GM21717 (cell line): Measurements from ENCODE around the gene ACTL8.

ENCODE experiments used
- ATAC-seq: cut with Tn5 transposase; IDR thresholded peaks from one replicate; pipeline ENCODE4 v1.9.1; 2021; ENCODE audit warnings: mild to moderate bottlenecking, moderate library complexity; ENCODE audit not compliant: unreplicated experiment

Gene ACTL8

DNA sequence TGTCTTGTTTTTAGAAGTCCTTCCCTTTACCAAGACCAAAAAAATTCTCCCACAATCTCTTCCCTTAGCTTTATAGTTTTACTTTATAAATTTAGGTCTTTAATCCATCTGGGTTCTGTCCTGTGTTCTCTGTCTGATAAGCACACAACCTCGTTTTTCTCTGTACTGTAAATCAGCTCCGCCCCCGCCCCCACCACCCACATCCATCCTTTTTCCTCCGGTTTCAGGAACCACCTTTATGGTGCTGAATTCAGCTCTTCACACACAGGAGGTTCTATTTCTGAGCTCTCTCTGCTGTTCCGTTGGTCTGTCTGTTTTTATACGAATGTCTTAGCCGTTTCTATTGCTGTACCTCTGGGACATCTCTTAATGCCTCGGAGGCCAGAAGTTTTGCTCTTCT is 44.5 kb downstream of the ACTL8 start:
- no peak for ATAC-seq

DNA sequence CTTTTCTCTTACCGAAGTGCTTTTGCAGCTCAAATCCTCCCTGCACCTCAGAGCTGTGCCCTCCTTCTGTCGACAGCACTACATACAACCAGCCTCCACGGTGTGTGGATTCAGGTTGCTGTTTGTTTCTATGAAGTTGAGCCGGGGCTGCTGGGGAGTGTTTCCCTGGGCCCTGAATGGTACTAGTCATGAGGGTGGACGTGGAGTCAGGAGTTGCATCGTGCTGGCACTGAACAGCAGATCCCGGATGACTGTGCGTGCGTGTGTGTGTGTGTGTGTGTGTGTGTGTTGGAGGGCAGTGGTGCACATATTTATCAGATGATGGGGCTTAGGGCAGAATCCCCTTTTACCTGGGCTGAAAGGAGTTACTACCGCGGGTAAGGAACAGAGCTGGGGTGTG is 47.0 kb downstream of the ACTL8 start:
- no peak for ATAC-seq

DNA sequence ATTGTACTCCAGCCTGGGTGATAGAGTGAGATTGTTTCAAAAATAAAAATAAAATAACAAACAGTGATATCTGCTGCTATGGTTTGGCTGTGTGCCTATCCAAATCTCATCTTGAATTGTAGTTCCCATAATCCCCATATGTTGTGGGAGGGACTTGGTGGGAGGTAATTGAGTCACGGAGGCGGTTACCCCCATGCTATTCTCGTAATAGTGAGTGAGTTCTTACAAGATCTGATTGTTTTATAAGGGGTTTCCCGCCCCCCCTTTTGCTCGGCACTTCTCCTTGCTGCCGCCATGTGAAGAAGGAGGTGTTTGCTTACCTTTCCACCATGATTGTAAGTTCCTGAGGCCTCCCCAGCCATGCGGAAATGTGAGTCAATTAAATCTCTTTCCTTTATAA is 47.8 kb downstream of the ACTL8 start:
- no peak for ATAC-seq

DNA sequence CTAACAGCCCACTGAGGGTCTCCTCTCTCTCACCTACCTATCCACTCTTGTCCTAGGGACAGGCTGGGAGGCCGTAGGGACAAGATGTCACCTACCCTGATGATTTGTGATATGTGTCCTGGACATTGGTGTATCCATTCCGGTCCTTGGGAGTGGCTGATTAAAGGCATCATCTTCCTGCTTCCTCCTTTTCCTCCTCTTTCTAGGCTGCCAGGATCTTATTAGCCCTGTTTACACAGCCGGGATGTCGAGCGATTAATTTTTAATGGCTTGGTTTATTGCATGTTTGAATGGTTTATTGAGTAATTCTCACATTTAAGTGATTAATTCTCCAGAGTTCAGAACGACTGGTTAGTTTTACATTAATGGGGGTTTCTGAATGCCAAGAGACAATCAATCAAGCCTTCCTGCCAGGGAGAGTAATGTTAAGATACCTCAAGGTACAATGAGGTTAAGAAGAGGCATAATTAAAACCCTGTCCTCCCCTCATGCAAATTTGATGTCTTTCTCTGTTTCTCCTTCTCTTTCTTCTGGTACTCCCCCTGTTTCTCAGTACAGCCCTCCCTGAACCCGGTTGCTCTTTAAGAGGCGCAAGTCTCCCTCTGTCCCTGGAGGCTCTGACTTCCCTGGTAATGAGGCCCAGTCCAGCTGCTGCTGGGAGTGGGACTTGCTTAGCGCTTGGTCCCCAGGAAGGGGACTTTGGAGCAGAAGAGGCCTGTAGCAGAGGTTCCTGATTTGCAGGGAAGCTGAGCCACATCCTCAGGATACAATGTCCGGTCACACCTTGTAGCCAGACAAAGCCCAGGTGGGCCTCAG is 50.9 kb downstream of the ACTL8 start:
- no peak for ATAC-seq

DNA sequence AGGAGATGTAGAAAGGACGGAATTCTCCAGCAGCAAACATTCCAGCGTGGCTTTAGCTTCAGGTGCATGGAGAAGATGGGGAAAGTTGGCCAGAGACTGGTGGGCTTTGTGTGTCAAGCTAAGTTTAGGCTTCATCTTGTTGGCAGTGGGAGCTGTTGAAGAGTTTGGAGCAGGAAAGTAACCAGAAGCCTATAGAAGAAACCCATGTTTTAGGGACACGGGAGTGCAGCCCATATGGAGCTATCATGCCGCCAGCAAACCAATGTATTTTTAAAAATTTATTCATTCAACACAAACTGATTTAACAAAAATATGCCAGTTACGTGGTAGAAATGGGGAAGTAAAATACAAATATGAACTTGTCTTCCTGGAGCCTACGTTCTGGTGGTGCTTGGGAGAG is 53.7 kb downstream of the ACTL8 start:
- ATAC-seq: no peak

DNA sequence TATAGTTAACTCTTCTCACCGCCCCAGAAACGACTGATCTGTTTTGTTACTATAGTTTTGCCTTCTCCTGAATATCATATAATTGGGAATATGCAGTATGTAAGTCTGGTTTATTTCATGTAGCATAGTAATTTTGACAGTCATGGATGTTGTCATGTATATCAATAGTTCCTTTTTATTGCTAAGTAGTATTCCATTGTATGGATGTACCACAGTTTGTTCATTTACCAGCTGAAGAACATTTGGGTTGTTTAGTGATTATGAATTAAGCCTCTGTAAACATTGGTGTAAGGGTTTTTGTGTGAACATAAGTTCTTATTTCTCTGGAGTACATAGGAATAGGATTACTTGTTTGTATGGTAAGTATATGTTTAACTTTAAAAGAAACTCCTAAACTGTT is 55.5 kb downstream of the ACTL8 start:
- no peak for ATAC-seq

DNA sequence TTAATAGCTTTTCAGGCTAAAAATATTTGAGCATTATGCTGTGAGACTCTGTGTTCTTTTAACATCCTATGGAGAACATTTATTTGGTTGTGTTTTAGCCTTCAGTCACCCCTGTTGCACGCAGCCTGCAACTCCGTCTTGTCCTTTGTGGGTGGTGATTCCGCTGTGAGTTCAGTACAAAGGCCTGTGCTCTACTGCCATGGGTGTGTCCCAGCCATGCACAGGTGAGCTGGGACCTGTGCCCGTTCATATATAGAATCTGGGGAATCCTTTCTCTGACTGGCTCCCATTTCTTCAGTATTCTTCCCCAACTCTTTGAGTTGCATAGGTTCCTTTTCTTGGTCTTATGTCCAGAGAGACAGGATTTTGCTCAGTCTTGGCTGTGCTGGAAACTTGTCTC is 61.4 kb downstream of the ACTL8 start:
- no peak for ATAC-seq

DNA sequence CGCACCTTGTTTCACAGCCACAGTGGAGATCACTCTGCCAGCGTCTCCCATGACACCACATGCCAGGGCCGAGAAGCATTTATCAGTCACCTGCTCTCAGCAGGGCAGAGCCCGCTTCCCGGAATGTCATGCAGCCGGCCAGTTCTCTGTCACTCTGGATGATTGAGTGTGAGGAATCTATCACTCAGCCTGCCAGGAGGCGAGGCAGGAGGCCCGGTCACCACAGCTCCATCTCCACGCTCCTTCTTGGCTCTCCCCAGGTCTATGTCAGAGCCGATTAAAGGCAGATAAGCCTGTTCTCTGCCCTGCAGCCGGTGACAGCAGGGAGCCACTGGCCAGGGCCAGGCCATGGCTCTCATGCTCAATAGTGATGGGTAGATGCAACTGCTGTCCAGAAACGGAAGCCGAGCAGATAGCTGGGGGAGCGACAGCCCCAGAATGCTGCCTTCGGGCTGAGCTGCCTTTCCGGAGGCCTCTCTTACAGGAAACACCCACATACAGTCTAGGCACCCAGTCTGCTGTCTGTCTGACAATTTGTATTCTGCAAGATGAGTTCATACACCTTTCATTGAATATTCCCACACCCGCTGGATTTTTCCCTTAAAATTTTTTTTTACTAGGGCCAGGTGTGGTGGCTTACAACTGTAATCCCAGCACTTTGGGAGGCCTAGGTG is 64.1 kb downstream of the ACTL8 start:
- no peak for ATAC-seq

DNA sequence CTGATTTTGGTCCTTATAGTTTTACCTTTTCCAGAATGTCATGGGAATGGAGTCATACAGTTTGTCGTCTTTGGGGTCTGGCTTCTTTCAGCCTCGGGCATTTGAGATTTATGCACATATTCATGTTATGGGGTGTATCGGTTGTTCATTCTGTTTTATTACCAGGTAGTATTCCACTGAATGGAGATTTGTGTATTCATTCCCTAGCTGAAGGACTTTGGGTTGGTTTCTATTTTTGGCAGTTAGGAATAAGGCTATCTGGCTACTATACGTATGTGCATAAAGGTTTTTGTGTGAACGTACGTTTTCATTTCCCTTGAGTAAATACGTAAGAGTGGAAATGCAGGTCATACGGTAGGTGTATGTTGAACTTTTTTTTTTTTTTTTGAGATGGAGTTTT is 65.1 kb downstream of the ACTL8 start:
- ATAC-seq: no peak

DNA sequence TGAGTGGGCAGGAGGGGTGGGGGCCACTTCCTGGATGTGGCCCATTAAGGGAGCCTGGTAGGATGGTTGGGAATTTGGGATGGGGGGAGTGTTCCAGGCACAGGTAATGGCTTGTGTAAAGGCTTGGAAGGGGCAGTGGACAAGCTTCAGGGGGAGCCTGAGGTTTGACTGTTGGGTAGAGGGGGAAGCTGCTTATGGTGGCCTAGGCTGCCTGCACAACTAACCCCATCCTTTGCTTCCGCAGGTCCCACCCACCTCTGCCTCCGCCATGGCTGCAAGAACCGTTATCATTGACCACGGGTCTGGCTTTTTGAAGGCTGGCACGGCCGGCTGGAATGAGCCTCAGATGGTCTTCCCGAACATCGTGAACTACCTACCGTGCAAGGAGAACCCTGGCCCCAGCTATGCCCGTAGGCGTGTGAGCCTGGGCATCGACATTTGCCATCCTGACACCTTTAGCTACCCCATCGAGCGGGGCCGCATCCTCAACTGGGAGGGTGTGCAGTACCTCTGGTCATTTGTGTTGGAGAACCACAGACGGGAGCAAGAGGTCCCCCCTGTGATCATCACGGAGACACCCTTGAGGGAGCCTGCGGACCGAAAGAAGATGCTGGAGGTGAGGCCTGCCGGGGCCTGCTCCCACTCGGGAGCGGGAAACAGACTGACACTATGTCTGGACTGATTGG is 67.8 kb downstream of the ACTL8 start:
- ATAC-seq: no peak

DNA sequence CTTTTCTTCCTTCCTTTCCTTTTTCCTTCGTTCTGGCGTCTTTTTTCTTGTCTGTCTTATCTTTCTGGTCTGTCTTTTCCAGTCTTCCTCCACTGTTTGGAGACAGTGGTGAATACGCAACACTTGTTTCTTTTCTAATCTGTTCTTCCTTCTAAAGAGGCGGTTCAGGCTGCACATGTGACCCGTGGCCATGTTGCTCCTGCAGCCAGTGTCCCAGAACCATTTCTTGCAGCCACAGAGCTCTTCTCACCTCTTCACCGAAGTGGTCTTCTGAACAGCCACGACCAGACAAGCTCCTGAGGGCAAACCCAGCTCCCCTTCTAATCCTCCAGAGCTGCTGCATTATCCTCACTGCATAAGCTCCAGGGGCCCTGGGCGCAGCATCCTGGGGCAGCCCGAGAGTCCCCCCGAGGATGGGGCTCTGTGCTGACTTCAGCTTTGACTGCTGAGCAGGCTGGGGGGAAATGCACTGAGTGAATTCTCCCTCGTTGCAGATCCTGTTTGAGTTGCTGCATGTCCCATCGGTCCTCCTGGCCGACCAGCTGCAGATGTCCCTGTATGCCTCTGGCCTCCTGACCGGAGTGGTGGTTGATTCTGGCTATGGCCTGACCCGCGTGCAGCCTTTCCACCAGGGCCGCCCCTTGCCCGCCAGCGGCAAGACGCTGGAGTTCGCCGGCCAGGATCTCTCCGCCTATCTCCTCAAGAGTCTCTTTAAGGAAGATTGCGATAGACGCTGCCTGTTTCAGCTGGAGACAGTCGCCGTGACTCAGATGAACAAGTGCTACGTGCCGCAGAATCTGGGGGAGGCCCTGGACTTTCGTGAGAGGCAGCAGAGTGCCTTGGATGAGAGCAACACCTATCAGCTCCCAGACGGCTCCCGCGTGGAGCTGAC is 70.4 kb downstream of the ACTL8 start:
- ATAC-seq: no peak

DNA sequence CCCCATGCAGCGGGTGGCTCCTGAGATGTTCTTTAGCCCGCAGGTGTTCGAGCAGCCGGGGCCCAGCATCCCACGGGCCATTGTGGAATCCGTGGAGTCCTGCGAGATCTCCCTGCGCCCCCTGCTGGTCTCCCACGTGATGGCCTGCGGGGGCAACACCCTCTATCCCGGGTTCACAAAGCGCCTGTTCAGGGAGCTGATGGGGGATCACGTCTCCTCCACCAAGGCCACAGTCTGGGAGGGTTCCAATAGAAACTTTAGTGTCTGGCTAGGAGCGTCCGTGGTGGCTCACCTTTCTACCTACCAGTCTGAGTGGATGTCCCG is 71.0 kb downstream of the ACTL8 start:
- no peak for ATAC-seq

DNA sequence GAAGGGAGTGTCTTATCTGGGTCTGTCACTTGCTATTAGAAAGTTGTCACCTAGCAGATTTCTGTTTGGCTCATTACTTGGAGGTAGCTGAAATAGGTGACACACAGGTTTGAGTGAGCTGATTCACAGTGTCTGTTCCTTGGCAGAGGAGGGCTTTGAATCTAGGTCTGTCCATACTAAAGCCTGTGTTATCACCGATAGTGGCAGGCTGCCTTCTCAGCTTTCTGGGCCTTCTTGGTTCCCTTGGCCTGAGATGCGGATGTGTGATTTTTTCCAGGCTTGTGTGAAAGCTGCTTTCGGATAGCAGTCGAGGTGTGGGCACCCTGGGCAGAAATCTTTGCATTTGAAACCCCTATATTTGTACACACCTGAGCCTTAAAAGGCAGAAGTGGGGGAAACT is 73.9 kb downstream of the ACTL8 start:
- no peak for ATAC-seq

DNA sequence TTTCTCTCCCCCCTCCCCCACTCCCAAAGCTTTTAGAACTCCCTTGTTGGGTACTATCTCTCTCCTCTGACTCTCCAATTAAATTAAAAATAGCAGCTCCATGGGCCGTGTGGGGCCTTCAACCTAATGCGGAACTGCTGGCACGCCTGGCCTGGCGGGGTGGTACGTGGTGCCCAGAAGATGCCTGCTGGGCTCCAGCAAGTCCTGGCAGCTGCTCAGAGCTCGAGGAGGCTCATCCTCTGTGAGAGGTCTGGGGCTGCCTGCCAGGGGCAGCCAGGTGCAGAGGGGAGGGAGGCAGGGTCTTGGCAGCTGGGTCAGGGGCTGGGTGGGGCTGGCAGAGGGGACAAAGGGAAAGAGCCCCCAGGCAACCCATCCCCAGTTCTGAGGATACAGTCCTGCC is 74.4 kb downstream of the ACTL8 start:
- ATAC-seq: no peak

DNA sequence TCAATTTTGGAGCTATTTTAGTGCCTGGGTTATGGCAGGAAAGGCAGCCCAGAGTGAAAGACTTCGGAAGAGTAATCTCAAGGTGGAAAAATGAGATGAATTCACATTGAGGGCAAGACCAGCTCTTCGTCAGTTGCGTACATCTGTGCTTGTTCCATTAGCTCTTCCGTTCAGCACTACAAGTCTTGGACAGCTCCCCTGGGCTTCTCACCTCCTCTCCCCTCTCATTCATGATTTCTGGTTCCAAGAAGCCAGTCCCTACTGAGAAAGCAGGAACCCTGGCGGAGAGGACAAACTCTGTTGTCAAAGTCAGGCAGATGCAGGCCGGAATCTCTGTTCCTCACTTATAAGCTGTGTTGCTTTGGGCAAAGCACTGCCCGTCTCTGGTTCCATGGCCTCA is 76.5 kb downstream of the ACTL8 start:
- ATAC-seq: no peak

DNA sequence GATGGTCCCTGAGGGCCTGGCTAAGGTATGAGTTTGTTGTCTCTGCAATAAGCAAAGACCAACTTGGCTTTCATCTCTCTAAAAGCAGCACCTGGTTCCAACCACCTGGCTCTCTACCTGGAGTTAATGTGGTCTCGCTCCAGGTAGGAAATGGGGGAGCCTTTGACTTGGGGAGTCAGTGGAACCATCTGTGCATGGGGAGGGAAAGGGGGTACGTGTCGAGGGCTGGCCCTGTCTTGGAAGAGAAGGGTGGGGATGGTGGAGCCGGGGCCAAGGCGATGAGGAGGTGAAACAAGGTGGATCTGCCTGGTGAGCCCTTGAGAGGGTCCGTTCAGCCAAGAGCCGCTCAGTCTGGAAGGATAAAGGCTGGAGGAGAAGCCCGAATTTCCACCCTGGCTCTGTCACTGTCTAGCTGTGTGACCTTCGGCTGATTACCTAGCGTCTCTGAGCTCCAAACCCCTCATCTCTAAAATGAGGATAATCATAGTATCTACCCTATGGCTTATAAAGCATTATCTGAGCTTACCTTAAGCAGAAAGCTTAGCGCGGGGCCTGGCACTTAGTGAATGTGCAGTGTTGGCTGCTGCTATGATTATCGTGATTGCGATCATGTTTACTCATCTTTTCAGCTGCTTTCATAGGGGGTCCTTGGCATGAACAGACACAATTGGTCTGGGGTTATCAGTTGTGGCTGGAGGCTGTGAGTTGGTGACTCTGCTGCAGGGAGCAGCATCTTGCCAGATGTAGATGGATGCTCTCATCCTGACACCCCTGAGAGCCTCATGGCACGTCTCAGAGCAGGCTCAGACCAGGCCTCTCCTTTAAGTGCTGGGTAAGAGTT is 78.7 kb downstream of the ACTL8 start:
- ATAC-seq: no peak

DNA sequence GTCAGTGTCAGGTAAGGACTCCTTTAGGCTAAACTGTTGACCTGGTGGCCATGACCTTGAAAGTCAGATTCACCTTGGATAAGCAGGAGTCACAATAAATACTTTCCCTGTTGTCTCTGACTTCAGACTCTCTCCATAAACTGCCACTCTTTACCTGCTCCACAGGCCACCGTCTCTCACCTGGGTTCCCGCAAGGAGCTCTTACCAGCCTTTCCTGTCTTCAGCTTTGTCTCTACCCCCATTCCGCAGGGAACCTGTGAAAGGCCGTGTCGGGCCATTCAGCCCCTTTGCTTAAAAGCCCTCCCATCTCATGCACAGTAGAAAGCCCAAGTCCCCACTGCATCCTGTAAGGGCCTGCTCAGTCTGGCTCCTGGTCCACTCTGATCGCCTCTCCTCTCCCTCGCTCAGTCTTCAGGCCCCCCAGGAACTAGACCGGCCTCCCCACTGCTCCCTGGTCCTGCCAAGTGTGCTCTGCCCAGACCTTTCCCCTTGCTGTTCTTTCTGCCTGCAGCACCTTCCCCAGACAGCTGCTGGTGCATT is 79.5 kb downstream of the ACTL8 start:
- ATAC-seq: no peak

DNA sequence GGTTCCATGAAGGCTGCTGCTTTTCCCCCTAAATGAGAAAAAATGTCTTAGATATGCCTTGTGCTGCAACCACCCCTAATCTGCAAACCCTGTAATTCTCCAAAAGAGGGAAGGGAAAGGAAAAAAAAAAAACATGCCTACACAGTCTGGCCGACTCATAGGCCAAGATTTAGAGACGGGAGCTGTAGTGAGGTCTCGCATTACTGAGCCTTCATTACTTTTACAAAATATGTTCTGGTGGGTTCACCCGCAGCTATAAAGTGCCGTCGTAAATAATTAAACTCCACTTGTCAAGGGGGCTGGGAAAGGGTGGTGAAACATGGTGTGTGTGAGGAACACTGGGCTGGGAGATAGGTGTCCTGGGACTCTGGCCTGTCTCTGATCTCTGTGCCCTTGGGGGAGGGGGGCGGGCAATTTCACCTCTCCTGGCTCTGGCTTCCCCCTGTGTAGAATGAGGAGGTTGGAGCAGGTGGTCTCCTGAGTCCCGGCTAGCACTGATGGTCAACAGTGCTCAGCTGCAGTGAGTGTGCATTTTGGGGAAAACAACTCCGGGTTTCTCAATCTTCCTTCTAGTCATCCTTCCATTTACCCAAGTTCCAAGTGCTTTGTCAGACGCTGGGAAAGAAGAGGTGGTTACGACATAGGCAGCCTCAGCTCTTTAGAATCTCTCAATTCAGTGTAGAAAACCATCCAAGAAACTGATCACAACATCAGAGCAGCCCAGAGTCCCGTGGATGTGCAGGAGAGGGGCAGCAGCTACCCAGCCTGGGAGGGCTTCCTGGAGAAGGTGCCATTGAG is 82.3 kb downstream of the ACTL8 start:
- ATAC-seq: no peak

DNA sequence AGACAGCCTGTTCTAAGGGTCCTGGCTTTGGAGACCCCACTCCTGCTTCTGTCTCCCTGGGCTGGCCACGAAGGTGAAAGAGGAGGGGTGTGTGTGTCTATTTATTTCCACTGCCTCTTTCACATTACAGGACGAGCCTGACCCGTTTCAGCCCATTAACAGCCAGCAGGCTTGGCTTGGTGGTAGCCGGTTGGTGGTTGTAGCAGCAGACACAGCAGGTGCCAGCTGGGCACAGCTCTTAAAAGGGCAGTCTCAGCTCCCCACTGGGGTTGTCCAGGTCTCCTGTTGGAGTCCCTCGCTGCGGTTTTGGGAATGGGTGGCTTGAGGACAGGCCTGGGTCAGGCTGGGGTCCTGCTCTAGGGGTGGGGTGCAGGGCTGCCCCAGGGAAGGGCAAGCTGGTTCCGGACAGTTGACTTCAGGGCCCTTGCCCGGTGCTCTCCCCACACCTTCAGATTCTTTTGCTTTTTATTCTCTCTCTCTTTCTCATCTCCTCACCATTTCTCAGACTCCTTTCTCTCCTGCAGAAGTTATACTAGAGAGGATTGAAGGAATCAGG is 84.6 kb downstream of the ACTL8 start:
- ATAC-seq: no peak
